Measurements from ENCODE around the gene TUBA4B.

DNA sequence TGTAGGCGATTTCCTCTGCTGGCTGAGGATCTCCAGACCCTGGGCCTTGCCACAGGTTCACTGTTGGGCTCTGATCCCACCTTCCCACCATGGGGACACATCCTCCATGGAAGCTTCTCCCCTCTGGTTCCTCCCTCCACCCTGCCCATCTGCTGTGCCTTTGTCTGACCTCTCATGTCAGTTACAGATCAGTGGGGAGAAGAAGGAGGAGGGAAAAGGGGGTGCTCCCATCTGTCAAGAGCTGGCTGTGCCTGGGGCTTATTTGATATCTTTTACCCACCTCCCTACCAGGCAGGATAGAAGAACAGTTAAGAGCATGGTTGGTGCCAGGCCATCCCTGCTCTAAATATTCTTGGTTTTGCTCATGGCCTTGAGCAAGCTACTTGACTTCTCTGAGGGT is 13.8 kb downstream of the TUBA4B start:
- TF ChIP-seq, protein P1, sequence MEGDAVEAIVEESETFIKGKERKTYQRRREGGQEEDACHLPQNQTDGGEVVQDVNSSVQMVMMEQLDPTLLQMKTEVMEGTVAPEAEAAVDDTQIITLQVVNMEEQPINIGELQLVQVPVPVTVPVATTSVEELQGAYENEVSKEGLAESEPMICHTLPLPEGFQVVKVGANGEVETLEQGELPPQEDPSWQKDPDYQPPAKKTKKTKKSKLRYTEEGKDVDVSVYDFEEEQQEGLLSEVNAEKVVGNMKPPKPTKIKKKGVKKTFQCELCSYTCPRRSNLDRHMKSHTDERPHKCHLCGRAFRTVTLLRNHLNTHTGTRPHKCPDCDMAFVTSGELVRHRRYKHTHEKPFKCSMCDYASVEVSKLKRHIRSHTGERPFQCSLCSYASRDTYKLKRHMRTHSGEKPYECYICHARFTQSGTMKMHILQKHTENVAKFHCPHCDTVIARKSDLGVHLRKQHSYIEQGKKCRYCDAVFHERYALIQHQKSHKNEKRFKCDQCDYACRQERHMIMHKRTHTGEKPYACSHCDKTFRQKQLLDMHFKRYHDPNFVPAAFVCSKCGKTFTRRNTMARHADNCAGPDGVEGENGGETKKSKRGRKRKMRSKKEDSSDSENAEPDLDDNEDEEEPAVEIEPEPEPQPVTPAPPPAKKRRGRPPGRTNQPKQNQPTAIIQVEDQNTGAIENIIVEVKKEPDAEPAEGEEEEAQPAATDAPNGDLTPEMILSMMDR (IDR thresholded peaks at IDR 0.05): no peak
- TF ChIP-seq POLR2AphosphoS5 (IDR thresholded peaks at IDR 0.05): no peak

Data from prostate gland (tissue), 2 donors.